NB4 (cell line): Measurements from ENCODE around the gene GALNT9.

Source experiments
- DNase-seq: peaks from one replicate; pipeline ENCODE4 v3.0.0; 2010; ENCODE audit warnings: low read depth
- H3K4me3 ChIP-seq: one replicate; pipeline ENCODE4 v1.5.1; 2011; ENCODE audit warnings: mild to moderate bottlenecking, low read depth, low read length, moderate library complexity
- MYC ChIP-seq: IDR thresholded peaks from 2 replicates; pipeline ENCODE4 v1.6.1; 2011; ENCODE audit warnings: low read depth, low read length
- POLR2A ChIP-seq: IDR thresholded peaks from 2 replicates; pipeline ENCODE4 v1.6.1; 2011; ENCODE audit warnings: mild to moderate bottlenecking; ENCODE audit not compliant: insufficient read length; ENCODE audit errors: extremely low read depth
- TF ChIP-seq, protein P1 (sequence below): IDR thresholded peaks from one replicate; pipeline ENCODE4 v1.5.1; 2012; ENCODE audit warnings: low read depth, low read length
- TF ChIP-seq, protein P2 (sequence below): IDR thresholded peaks from 2 replicates; pipeline ENCODE4 v1.6.1; 2011; ENCODE audit warnings: low read depth, low read length

The GALNT9 gene

DNA sequence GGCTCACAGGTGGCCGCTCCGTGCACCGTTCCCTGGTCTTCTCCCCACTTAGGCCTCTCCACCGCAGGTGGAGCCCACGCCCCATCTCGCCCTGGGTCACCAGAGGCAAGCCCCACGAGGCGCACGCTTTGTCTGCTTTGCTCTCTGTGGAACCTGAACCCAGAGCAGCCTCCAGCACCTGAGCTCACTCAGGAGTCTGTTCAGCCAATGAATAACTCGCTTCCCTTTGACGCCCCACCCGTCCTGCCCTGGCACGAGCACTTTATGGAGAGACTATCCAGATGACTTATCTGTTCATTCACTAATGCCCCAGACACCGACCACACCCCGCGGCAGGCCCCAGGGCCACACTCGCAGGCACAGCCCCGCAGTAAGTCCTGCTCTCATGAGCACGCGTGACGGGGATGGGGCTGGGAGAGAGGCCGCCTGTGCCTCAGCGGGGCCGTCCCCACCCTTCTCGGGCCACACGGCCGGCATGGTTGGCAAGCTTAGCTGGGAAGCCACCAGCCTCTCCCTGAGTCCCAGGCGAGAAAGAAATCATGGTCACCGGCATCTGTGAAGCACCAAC, 100.1 kb downstream of the GALNT9 start:
- no peak overlapping the region for H3K4me3 ChIP-seq
- TF ChIP-seq POLR2A (no peak), MYC (no peak)
- TF ChIP-seq, protein P1, sequence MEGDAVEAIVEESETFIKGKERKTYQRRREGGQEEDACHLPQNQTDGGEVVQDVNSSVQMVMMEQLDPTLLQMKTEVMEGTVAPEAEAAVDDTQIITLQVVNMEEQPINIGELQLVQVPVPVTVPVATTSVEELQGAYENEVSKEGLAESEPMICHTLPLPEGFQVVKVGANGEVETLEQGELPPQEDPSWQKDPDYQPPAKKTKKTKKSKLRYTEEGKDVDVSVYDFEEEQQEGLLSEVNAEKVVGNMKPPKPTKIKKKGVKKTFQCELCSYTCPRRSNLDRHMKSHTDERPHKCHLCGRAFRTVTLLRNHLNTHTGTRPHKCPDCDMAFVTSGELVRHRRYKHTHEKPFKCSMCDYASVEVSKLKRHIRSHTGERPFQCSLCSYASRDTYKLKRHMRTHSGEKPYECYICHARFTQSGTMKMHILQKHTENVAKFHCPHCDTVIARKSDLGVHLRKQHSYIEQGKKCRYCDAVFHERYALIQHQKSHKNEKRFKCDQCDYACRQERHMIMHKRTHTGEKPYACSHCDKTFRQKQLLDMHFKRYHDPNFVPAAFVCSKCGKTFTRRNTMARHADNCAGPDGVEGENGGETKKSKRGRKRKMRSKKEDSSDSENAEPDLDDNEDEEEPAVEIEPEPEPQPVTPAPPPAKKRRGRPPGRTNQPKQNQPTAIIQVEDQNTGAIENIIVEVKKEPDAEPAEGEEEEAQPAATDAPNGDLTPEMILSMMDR: no peak
- TF ChIP-seq, protein P2, sequence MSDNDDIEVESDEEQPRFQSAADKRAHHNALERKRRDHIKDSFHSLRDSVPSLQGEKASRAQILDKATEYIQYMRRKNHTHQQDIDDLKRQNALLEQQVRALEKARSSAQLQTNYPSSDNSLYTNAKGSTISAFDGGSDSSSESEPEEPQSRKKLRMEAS: no peak
- no peak for DNase-seq

DNA sequence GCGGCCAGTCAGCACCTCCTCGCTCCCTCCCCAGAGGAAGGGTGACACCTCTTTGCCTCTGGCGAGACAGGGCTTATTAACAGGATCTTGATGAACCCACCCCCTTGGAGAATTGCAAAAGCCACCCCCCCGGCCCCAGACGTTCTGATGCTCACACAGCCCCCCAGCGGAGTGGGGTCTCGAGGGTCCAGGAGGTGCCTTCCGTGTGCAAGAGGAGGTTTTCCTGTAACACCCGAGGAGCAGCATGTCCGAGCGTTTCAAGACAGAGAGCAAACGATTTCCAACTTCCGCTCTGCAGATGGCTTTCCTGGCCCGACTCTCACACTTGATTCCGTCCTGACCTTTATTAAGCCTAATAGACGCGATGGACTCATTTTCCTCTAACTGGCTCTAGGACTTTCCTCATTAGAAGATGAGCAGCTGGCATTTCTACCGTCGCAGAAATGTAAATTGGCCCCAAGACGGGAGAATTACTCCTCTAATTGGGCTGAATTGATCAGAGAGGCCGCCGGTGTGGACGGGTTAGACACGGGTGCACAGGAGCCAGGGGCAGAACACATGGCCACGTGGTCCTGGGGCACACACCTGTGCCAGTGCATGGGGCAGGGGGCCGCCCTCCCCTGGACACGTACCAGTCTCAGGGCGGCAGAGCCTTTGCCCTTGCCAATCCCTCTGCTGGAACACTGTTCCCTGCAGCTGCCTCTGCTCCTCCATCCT, 100.8 kb downstream of the GALNT9 start:
- no peak for TF ChIP-seq POLR2A
- DNase-seq: no peak
- H3K4me3 ChIP-seq: no peak overlapping the region

- no peak for DNase-seq
- no peak for TF ChIP-seq POLR2A
- TF ChIP-seq, protein P2: no peak
- TF ChIP-seq, protein P1: no peak
- no peak for TF ChIP-seq MYC
- H3K4me3 ChIP-seq: no peak overlapping the region
Observed at GRCh38 chr12:132227782-132228475, 101.5 kb downstream of the GALNT9 start.

GRCh38 chr12:132227118-132227517, 102.3 kb downstream of the GALNT9 start:
- DNase-seq: no peak
- H3K4me3 ChIP-seq: no peak overlapping the region
- TF ChIP-seq, protein P1: no peak
- TF ChIP-seq, protein P2: no peak
- TF ChIP-seq MYC (no peak), POLR2A (no peak)

DNA sequence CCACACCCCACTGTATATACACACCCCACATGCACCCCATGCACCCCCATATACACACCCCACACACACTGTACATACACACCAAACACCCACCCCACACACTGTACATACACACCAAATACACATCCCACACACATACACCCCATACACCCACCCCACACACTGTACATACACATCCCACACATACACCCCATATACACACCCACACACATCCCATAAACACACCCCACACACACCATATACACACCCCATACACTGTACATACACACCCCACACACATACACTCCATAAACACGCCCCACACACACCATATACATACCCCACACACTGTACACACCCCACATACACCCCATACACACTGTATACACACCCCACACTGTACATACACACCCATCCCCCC, 102.8 kb downstream of the GALNT9 start:
- no peak overlapping the region for H3K4me3 ChIP-seq
- TF ChIP-seq, protein P1: no peak
- no peak for TF ChIP-seq MYC
- TF ChIP-seq, protein P2: no peak
- TF ChIP-seq POLR2A: no peak
- no peak for DNase-seq

DNA sequence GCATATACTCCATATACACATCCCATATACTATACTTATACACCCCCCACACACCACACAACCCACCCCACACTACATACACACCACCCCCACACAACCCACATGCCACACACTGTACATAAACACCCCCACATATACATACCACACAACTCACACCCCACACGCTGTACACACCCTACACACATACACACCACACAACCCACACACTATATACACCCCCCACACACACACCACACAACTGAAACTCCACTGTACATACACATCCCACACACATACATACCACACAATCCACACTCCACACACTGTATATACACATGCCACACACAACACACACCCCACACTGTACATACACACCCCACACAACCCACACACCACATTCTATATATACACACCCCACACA, 104.2 kb downstream of the GALNT9 start:
- no peak for DNase-seq
- TF ChIP-seq POLR2A: no peak
- no peak for TF ChIP-seq MYC
- TF ChIP-seq, protein P2: no peak
- TF ChIP-seq, protein P1: no peak
- no peak overlapping the region for H3K4me3 ChIP-seq
